OCI-LY1 (cell line): Measurements from ENCODE around the gene LTBP1.

Experiments
- H2AFZ ChIP-seq: fragments of 200-600 bp; sonication (generic), shearing (Covaris generic); 2 replicates; pipeline ENCODE4 v1.6.0; 2014; ENCODE audit warnings: antibody characterized with exemption, mild to moderate bottlenecking, low read length
- H3F3A ChIP-seq: fragments of 200-600 bp; sonication (generic), shearing (Covaris generic); 2 replicates; pipeline ENCODE4 v1.6.0; 2014; ENCODE audit warnings: mild to moderate bottlenecking, antibody characterized with exemption, low read length, moderate library complexity; ENCODE audit not compliant: insufficient read depth
- H3K27ac ChIP-seq: fragments of 200-600 bp; sonication (generic); 2 replicates; pipeline ENCODE4 v1.5.1; 2014; ENCODE audit warnings: low read length, mixed run types, mild to moderate bottlenecking, low read depth; ENCODE audit not compliant: poor library complexity, severe bottlenecking
- H3K27me3 ChIP-seq: fragments of 200-600 bp; sonication (generic); 2 replicates; pipeline ENCODE4 v1.6.0; 2014; ENCODE audit warnings: antibody characterized with exemption, mild to moderate bottlenecking, low read length, moderate library complexity; ENCODE audit not compliant: insufficient read depth
- H3K36me3 ChIP-seq: fragments of 200-600 bp; sonication (generic); 2 replicates; pipeline ENCODE4 v1.6.1; 2014; ENCODE audit warnings: mild to moderate bottlenecking, antibody characterized with exemption, low read length, moderate library complexity, mixed read lengths; ENCODE audit not compliant: insufficient read depth
- H3K4me1 ChIP-seq: fragments of 200-600 bp; sonication (generic); 2 replicates; pipeline ENCODE4 v1.5.1; 2014; ENCODE audit warnings: mild to moderate bottlenecking, low read length, moderate library complexity; ENCODE audit not compliant: insufficient read depth, severe bottlenecking
- H3K4me2 ChIP-seq: fragments of 200-600 bp; sonication (generic), shearing (Covaris generic); 2 replicates; pipeline ENCODE4 v1.6.1; 2014; ENCODE audit warnings: low read length
- H3K4me3 ChIP-seq: fragments of 200-600 bp; sonication (generic); 2 replicates; pipeline ENCODE4 v1.5.1; 2014; ENCODE audit warnings: low read length, low read depth, mild to moderate bottlenecking, mixed read lengths; ENCODE audit not compliant: poor library complexity, severe bottlenecking
- H3K79me2 ChIP-seq: fragments of 200-600 bp; shearing (Covaris generic); 2 replicates; pipeline ENCODE4 v1.6.1; 2016; ENCODE audit warnings: mixed run types, low read length, mixed read lengths; ENCODE audit not compliant: insufficient read depth
- H3K9ac ChIP-seq: fragments of 200-600 bp; sonication (generic), shearing (Covaris generic); 2 replicates; pipeline ENCODE4 v1.6.1; 2014; ENCODE audit warnings: mild to moderate bottlenecking, low read length, mixed read lengths
- H3K9me2 ChIP-seq: fragments of 200-600 bp; sonication (generic), shearing (Covaris generic); 2 replicates; pipeline ENCODE4 v1.6.1; 2014; ENCODE audit warnings: low read depth, mild to moderate bottlenecking, low read length, mixed read lengths
- H3K9me3 ChIP-seq: fragments of 200-600 bp; shearing (Covaris generic); 2 replicates; pipeline ENCODE4 v1.6.1; 2014; ENCODE audit warnings: low read length, mixed read lengths
- H4K20me1 ChIP-seq: fragments of 200-600 bp; sonication (generic), shearing (Covaris generic); 2 replicates; pipeline ENCODE4 v1.6.0; 2016; ENCODE audit warnings: mild to moderate bottlenecking, low read length; ENCODE audit not compliant: insufficient read depth
- EZH2 ChIP-seq: fragments of 200-600 bp; sonication (generic), shearing (Covaris generic); IDR thresholded peaks from 2 replicates; pipeline ENCODE4 v1.8.0; 2017; ENCODE audit warnings: borderline replicate concordance, mixed run types, mild to moderate bottlenecking, antibody characterized with exemption, low read length, moderate library complexity, mixed read lengths
- TF ChIP-seq, protein P1 (sequence below): fragments of 200-600 bp; sonication (generic), shearing (Covaris generic); IDR thresholded peaks from 2 replicates; pipeline ENCODE4 v1.5.1; 2017; ENCODE audit warnings: mild to moderate bottlenecking, antibody characterized with exemption, low read length, moderate library complexity, mixed read lengths

Gene LTBP1

DNA sequence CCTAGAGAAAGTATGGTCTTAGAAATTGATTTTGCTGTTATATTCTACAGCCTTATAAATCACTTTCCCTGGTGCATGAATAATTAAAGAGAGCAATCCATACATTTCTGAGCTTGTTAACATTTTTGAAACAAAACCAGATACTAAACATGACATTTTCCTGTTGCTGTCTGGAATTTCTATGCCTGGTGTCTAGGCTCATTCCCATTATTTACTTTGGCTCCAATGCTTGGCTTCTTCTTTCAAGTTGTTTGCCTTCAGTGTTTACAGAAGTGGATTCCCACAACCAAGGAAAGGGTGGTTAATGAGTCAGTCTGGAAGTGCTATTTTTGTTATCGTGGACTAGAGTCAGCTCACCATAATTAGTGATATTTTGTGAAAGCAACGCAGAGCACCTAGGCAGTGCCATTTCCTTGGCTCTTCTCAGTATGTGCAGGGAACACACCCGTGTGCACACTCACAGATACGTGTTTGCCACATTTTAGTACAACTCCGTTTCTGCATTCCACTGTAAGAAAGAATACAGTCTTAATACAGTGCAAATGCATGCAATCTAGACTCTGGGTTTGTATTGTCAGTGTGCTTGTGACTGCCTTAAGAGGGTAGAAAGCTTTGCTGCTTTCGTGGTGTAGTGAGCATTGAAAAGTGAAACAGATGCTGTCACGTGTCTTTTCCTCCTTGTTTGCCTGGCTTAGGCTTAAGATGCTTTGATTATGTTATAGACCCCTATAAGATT, 344.7 kb downstream of the LTBP1 start:
- TF ChIP-seq EZH2, result no peak
- TF ChIP-seq, protein P1, sequence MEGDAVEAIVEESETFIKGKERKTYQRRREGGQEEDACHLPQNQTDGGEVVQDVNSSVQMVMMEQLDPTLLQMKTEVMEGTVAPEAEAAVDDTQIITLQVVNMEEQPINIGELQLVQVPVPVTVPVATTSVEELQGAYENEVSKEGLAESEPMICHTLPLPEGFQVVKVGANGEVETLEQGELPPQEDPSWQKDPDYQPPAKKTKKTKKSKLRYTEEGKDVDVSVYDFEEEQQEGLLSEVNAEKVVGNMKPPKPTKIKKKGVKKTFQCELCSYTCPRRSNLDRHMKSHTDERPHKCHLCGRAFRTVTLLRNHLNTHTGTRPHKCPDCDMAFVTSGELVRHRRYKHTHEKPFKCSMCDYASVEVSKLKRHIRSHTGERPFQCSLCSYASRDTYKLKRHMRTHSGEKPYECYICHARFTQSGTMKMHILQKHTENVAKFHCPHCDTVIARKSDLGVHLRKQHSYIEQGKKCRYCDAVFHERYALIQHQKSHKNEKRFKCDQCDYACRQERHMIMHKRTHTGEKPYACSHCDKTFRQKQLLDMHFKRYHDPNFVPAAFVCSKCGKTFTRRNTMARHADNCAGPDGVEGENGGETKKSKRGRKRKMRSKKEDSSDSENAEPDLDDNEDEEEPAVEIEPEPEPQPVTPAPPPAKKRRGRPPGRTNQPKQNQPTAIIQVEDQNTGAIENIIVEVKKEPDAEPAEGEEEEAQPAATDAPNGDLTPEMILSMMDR, result no peak
- H3K27ac ChIP-seq, result no peak overlapping the region
- H3K4me1 ChIP-seq, result peaks cover 31% of the 10 kb centered on the region

GRCh38 chr2:33292063-33292462, 345.3 kb downstream of the LTBP1 start:
- Histone ChIP-seq H3K9ac (no peak overlapping the region), H3K36me3 (peaks cover 71% of the 10 kb centered on the region), H3K27me3 (no peaks in the 10 kb centered on the region), H3K79me2 (no peaks in the 10 kb centered on the region), H3K4me3 (no peak overlapping the region), H3K4me2 (peak overlapping the region; percentile 46; the same call in 1 of the 2 replicates), H3K27ac (no peak overlapping the region), H3F3A (no peaks in the 10 kb centered on the region), H4K20me1 (no peaks in the 10 kb centered on the region), H3K9me3 (no peaks in the 10 kb centered on the region), H3K4me1 (peaks cover 31% of the 10 kb centered on the region), H2AFZ (no peak overlapping the region), H3K9me2 (no peaks in the 10 kb centered on the region)
- TF ChIP-seq, protein P1, result no peak
- no peak for TF ChIP-seq EZH2

More for the DNA sequence above, 344.7 kb downstream of the LTBP1 start:
- Histone ChIP-seq H2AFZ (no peak overlapping the region), H3F3A (no peaks in the 10 kb centered on the region), H3K79me2 (no peaks in the 10 kb centered on the region), H3K4me3 (no peak overlapping the region), H3K9me2 (no peaks in the 10 kb centered on the region), H3K9ac (no peak overlapping the region), H4K20me1 (no peaks in the 10 kb centered on the region), H3K9me3 (no peaks in the 10 kb centered on the region), H3K27me3 (no peaks in the 10 kb centered on the region), H3K4me2 (peak overlapping the region; percentile 46), H3K36me3 (peaks cover 71% of the 10 kb centered on the region)

GRCh38 chr2:33292981-33293595, 346.3 kb downstream of the LTBP1 start:
- H2AFZ ChIP-seq, result no peak overlapping the region
- H3K27me3 ChIP-seq, result no peaks in the 10 kb centered on the region
- H3K4me1 ChIP-seq, result peaks cover 31% of the 10 kb centered on the region
- H3K9me3 ChIP-seq, result no peaks in the 10 kb centered on the region
- H3K4me2 ChIP-seq, result peak overlapping the region; percentile 6
- no peak overlapping the region for H3K4me3 ChIP-seq
- H3K36me3 ChIP-seq, result peaks cover 67% of the 10 kb centered on the region
- no peak overlapping the region for H3K9ac ChIP-seq
- no peak for TF ChIP-seq EZH2
- TF ChIP-seq, protein P1, result no peak
- no peaks in the 10 kb centered on the region for H3K79me2 ChIP-seq
- peak overlapping the region; percentile 31 for H3K27ac ChIP-seq
- no peaks in the 10 kb centered on the region for H3F3A ChIP-seq
- no peaks in the 10 kb centered on the region for H3K9me2 ChIP-seq
- H4K20me1 ChIP-seq, result no peaks in the 10 kb centered on the region
